ENCODE data around the gene SERPIND1.

Gene SERPIND1

DNA sequence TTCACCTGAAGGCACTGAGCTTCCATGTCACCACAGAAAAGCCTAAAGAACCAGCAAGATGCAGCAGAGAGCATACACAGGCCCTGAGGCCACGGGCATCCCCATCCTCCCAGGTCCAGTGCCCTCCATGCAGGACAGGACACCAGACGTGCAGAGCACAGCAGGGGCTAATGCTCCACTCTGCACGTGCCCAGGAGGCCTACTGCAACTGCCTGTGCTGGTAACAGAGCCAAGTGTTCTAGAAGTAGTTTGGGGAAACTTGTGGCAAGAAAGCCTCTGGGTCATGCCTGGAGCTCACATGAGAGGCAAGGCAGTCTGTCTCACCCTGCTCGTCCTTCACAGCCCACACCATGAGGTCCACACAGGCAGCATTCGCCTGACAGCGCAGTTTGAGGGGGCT is 30.7 kb downstream of the SERPIND1 start:
- peaks cover 12% of the 10 kb centered on the region for H3K36me3 ChIP-seq (ENCODE audit: control insufficient read depth, insufficient read depth, low read length)
- no peaks in the 10 kb centered on the region for H3K4me1 ChIP-seq (ENCODE audit: control insufficient read depth, insufficient read depth, low read length)
- no peak overlapping the region for H3K4me3 ChIP-seq (ENCODE audit: low read length)
- H3K27me3 ChIP-seq (ENCODE audit: control insufficient read depth, insufficient read depth, low read length), result no peaks in the 10 kb centered on the region
- no peak overlapping the region for H3K9ac ChIP-seq (ENCODE audit: low read length)
- no peaks in the 10 kb centered on the region for H3K9me3 ChIP-seq (ENCODE audit: control insufficient read depth, low read length)

DNA sequence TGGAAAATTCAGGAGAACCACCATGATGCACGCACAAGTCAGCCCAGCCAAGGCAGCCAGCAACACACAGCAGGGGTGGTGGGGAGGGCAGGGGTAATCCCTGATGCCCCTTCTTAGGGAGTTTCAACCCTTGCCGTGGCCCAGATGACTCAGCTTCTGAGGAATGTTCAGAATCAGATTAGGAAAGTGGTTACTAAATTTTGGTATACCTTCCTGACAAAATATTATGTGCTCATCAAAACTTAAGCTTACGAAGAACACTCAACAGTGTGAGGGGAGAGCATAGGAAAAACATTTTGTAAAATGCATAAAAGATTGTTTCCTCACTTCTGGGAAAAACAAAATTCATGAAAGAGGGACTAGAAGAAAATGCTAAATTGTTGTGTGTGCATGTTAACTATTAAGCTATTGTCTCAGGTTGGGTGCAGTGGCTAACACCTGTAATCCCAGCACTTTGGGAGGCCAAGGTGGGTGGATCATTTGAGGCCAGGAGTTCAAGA is 32.1 kb downstream of the SERPIND1 start:
- H3K4me3 ChIP-seq (ENCODE audit: low read length), result no peak overlapping the region
- no peaks in the 10 kb centered on the region for H3K4me1 ChIP-seq (ENCODE audit: control insufficient read depth, insufficient read depth, low read length)
- no peaks in the 10 kb centered on the region for H3K27me3 ChIP-seq (ENCODE audit: control insufficient read depth, insufficient read depth, low read length)
- no peaks in the 10 kb centered on the region for H3K9me3 ChIP-seq (ENCODE audit: control insufficient read depth, low read length)
- H3K36me3 ChIP-seq (ENCODE audit: control insufficient read depth, insufficient read depth, low read length), result peaks cover 12% of the 10 kb centered on the region
- H3K9ac ChIP-seq (ENCODE audit: low read length), result no peak overlapping the region

DNA sequence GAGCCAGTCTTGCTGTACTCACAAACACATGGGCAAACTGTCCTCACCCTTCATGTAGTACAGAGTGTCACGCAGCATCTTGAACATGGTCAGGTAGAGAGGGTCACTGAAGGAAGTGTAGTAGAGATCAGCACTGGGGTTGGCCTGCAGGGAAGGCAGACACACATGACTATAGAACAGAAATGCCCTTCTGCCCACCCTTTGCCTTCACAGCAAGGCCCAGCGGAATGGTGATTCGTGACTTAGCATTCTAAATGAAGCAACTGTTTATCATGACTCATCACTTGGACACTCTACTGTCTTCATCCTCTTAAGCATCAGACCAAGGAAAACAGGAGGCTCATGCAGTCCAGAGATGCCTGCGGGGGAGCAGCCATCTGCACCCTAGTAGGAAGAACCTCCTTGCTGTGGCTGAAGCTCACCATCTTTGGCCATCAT is 33.4 kb downstream of the SERPIND1 start:
- Histone ChIP-seq H3K27me3 (ENCODE audit: control insufficient read depth, insufficient read depth, low read length) (no peaks in the 10 kb centered on the region), H3K4me3 (ENCODE audit: low read length) (no peak overlapping the region), H3K36me3 (ENCODE audit: control insufficient read depth, insufficient read depth, low read length) (peaks cover 12% of the 10 kb centered on the region), H3K9me3 (ENCODE audit: control insufficient read depth, low read length) (no peaks in the 10 kb centered on the region), H3K4me1 (ENCODE audit: control insufficient read depth, insufficient read depth, low read length) (no peaks in the 10 kb centered on the region), H3K9ac (ENCODE audit: low read length) (no peak overlapping the region)

DNA sequence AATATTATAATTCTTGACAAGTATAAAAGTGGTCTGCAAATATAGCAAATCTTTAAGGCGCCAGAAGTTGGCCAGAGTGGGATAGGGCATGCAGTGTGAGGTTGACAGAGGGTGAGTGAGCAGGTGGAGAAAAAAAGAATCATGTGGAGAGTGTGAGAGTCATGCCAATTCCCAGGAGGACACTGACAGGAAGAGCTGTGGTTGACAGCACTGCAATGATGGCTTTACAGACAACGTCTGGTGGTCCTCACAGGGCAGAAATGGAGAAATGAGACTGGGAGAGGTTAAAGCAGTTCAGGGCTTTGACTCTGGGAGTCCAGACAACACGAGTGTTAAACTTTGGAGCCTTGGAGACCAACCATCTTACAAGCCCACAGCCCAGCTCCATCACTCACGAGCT is 34.9 kb downstream of the SERPIND1 start:
- H3K27me3 ChIP-seq (ENCODE audit: control insufficient read depth, insufficient read depth, low read length), result no peaks in the 10 kb centered on the region
- no peaks in the 10 kb centered on the region for H3K4me1 ChIP-seq (ENCODE audit: control insufficient read depth, insufficient read depth, low read length)
- H3K9ac ChIP-seq (ENCODE audit: low read length), result no peak overlapping the region
- peaks cover 7% of the 10 kb centered on the region for H3K36me3 ChIP-seq (ENCODE audit: control insufficient read depth, insufficient read depth, low read length)
- H3K4me3 ChIP-seq (ENCODE audit: low read length), result no peak overlapping the region
- no peaks in the 10 kb centered on the region for H3K9me3 ChIP-seq (ENCODE audit: control insufficient read depth, low read length)

DNA sequence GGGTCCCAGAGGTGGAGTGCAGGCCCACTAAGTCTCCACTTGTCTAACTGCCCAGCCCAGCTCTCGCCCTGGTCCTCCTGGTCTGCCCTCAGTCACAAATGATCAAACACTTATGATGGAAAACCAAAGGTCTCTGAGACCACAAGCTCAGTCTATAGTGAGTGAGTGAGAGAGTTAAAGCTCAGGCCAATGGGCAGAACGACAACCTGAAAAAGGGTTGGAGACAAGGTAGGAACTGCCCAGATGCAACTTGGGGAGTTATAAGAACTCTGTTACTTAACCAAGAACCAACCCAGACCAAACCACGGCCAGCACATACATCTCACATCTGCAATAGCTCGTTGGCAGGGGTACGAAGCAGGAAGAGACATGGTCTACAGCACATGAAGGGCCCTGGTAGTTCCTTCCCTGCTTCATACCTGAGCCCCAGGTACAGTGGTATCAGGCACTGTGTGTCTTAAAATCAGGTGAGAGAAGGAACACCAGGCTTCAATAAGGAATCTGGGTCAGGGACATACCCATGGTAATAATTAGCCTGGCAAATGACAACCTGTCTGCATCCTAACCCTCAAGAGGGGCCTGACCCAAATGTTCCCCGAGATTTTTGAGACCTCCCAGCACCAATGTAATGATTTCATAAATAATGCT is 35.7 kb downstream of the SERPIND1 start:
- no peaks in the 10 kb centered on the region for H3K4me1 ChIP-seq (ENCODE audit: control insufficient read depth, insufficient read depth, low read length)
- H3K9ac ChIP-seq (ENCODE audit: low read length), result no peak overlapping the region
- no peaks in the 10 kb centered on the region for H3K9me3 ChIP-seq (ENCODE audit: control insufficient read depth, low read length)
- no peak overlapping the region for H3K4me3 ChIP-seq (ENCODE audit: low read length)
- H3K36me3 ChIP-seq (ENCODE audit: control insufficient read depth, insufficient read depth, low read length), result peaks cover 2% of the 10 kb centered on the region
- H3K27me3 ChIP-seq (ENCODE audit: control insufficient read depth, insufficient read depth, low read length), result no peaks in the 10 kb centered on the region

DNA sequence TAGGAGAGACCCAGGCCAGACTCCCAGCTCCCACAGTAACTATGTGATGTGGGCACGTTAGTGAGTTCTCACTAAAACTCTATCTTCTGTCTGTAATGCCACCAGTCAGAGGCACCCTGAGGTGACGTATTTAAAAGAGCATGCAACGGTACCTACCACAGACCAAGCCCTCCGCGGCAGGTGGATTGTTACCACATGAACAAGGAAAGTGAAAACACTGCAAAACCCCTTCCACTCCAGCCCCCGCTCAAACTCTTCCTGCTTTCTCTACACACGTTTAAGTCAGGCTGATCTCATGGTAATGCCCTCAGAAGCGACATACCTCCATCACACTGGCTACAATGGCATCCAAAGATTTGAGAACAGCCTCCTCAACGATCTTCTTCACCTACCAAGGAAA is 36.7 kb downstream of the SERPIND1 start:
- no peak overlapping the region for H3K9ac ChIP-seq (ENCODE audit: low read length)
- no peaks in the 10 kb centered on the region for H3K27me3 ChIP-seq (ENCODE audit: control insufficient read depth, insufficient read depth, low read length)
- H3K4me1 ChIP-seq (ENCODE audit: control insufficient read depth, insufficient read depth, low read length), result no peaks in the 10 kb centered on the region
- H3K4me3 ChIP-seq (ENCODE audit: low read length), result no peak overlapping the region
- no peaks in the 10 kb centered on the region for H3K9me3 ChIP-seq (ENCODE audit: control insufficient read depth, low read length)
- H3K36me3 ChIP-seq (ENCODE audit: control insufficient read depth, insufficient read depth, low read length), result no peaks in the 10 kb centered on the region

DNA sequence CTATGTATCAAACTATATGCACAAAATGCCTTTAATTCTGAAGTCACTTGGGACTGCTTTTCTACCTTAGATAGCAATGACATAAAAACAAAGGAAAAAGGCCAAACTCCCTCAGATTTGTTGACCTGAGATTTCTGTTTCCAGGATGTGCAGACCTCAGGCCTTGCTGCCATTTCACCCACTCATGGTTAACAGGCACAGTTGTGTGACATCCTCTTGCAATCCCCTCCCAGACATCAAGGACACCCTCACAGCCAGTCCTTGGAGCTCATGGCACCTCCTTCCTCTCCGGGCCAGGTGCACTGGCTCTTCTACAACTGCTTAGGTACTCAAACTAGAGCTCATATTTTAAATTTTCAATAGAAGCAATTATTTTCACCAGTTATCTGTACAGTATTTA is 37.3 kb downstream of the SERPIND1 start:
- no peaks in the 10 kb centered on the region for H3K27me3 ChIP-seq (ENCODE audit: control insufficient read depth, insufficient read depth, low read length)
- H3K9ac ChIP-seq (ENCODE audit: low read length), result no peak overlapping the region
- H3K36me3 ChIP-seq (ENCODE audit: control insufficient read depth, insufficient read depth, low read length), result no peaks in the 10 kb centered on the region
- H3K4me3 ChIP-seq (ENCODE audit: low read length), result no peak overlapping the region
- no peaks in the 10 kb centered on the region for H3K9me3 ChIP-seq (ENCODE audit: control insufficient read depth, low read length)
- H3K4me1 ChIP-seq (ENCODE audit: control insufficient read depth, insufficient read depth, low read length), result no peaks in the 10 kb centered on the region

DNA sequence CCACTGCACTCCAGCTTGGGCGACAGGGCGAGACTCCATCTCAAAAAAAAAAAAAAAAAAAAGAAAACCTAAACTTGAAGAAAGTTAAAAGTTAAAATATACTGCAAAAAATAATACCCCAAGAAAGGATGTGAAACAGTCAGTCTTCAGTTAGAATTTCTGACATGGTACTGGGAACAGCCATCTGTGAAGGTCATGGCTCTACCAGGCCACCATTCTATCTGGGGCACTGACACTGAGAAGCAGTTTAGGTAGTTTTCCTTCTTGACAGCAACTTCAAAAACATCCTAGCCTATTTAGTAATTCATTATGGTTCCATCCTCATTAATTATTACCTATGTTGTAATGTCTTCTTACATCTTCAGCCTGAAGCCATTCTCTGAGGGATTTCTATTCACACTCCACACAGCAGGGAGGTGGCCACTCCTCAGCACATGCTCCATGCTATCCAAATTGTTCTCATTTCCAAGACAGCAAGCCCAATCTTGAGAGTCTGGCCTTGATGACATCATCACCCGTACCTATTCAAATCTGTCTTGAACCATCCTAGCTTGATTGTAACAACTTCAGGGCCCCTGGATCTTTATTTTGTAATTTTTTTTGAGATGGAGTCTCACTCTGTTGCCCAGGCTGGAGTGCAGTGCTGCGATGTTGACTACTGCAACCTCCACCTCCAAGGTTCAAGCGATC is 38.2 kb downstream of the SERPIND1 start:
- Histone ChIP-seq H3K4me1 (ENCODE audit: control insufficient read depth, insufficient read depth, low read length) (no peaks in the 10 kb centered on the region), H3K27me3 (ENCODE audit: control insufficient read depth, insufficient read depth, low read length) (no peaks in the 10 kb centered on the region), H3K9ac (ENCODE audit: low read length) (no peak overlapping the region), H3K9me3 (ENCODE audit: control insufficient read depth, low read length) (no peaks in the 10 kb centered on the region), H3K4me3 (ENCODE audit: low read length) (no peak overlapping the region), H3K36me3 (ENCODE audit: control insufficient read depth, insufficient read depth, low read length) (no peaks in the 10 kb centered on the region)

DNA sequence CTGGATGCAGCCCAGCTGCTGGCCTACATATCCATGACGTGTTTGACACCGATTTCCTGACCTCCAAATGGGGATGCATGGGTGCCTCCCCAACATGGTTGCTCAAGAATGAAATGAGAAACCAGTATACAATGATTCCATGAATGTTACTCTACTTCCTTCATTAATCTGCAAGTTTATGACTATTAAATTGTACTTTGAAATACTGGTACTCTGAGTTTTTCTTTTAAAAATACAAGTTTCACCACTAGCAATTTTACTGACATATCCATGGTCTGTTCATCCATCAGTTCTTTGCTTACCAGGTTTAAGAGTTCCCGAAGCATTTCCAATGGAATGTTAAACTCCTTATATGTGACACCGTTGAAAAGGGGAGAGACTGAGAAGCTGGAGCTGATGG is 39.1 kb downstream of the SERPIND1 start:
- Histone ChIP-seq H3K36me3 (ENCODE audit: control insufficient read depth, insufficient read depth, low read length) (no peaks in the 10 kb centered on the region), H3K4me3 (ENCODE audit: low read length) (no peak overlapping the region), H3K9ac (ENCODE audit: low read length) (no peak overlapping the region), H3K27me3 (ENCODE audit: control insufficient read depth, insufficient read depth, low read length) (no peaks in the 10 kb centered on the region), H3K9me3 (ENCODE audit: control insufficient read depth, low read length) (no peaks in the 10 kb centered on the region), H3K4me1 (ENCODE audit: control insufficient read depth, insufficient read depth, low read length) (no peaks in the 10 kb centered on the region)

DNA sequence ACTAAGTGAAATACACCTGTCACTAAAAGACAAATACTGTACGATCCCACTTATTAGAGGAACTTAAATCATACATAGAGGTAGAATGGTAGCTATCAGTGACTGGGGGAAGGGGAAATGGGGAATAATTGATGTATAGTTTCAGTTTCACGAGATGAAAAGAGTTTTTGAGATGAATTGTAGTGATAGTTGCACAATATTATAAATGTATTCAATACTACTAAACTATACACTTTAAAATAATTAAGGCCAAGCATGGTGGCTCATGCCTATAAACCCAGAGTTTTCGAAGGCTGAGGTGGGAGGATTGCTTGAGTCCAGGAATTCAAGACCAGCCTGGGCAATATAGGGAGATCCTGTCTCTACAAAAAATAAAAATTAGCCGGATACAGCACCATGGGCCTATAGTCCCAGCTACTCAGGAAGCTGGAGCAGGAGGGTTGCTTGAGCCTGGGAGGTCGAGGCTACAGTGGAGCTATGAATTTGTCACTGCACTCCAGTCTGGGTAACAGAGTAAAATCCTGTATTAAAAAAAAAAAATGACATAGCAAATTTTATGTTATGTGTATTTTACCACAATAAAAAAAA is 40.4 kb downstream of the SERPIND1 start:
- Histone ChIP-seq H3K36me3 (ENCODE audit: control insufficient read depth, insufficient read depth, low read length) (no peaks in the 10 kb centered on the region), H3K27me3 (ENCODE audit: control insufficient read depth, insufficient read depth, low read length) (no peaks in the 10 kb centered on the region), H3K4me1 (ENCODE audit: control insufficient read depth, insufficient read depth, low read length) (no peaks in the 10 kb centered on the region), H3K4me3 (ENCODE audit: low read length) (no peak overlapping the region), H3K9ac (ENCODE audit: low read length) (no peak overlapping the region), H3K9me3 (ENCODE audit: control insufficient read depth, low read length) (no peaks in the 10 kb centered on the region)

DNA sequence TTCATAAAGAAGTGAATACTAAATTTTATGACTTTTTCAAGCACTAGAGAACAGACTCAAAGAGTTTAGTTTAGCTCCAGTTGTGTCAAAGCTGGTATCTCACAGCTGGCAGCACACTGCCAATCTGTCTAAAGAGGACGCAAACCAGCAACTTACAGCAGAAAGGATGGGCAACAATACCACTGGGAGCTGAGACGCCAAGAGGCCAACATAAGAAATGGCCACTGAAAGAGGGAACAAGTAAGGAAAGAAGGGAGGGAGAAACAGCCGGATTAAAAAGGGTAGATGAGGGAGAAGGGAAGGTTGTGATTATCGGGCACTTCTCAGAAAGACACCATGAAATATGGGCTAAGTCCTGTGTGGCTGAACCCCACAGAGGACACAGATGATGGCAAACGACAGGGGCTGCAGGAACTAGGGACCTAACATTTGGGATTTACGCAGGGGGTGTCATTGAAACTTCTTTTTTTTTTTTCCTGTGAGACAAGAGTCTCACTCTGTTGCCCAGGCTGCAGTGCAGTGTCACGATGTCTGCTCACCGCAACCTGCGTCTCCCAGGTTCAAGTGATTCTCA is 41.7 kb downstream of the SERPIND1 start:
- Histone ChIP-seq H3K4me1 (ENCODE audit: control insufficient read depth, insufficient read depth, low read length) (no peaks in the 10 kb centered on the region), H3K4me3 (ENCODE audit: low read length) (no peak overlapping the region), H3K9ac (ENCODE audit: low read length) (no peak overlapping the region), H3K9me3 (ENCODE audit: control insufficient read depth, low read length) (no peaks in the 10 kb centered on the region), H3K27me3 (ENCODE audit: control insufficient read depth, insufficient read depth, low read length) (no peaks in the 10 kb centered on the region), H3K36me3 (ENCODE audit: control insufficient read depth, insufficient read depth, low read length) (no peaks in the 10 kb centered on the region)

DNA sequence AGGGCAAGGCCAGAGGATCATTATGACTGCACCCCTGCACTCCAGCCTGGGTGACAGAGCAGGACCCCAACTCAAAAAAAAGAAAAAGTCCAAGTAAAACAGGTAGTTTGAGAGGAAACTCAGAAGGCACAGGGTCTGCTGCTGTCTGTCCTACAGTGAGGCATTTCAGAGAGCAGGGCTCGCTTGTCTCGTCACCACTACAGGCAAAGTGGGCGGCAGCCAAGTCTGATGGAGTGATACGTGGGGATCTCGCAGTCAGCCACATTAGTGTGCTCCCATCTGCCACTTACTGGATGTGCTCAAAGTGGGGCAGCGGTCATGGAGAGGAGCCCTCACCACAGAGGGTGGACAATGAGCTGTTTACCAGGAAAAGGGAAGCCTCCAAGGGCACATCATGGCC is 42.6 kb downstream of the SERPIND1 start:
- H3K36me3 ChIP-seq (ENCODE audit: control insufficient read depth, insufficient read depth, low read length), result no peaks in the 10 kb centered on the region
- no peak overlapping the region for H3K4me3 ChIP-seq (ENCODE audit: low read length)
- H3K27me3 ChIP-seq (ENCODE audit: control insufficient read depth, insufficient read depth, low read length), result no peaks in the 10 kb centered on the region
- no peak overlapping the region for H3K9ac ChIP-seq (ENCODE audit: low read length)
- no peaks in the 10 kb centered on the region for H3K4me1 ChIP-seq (ENCODE audit: control insufficient read depth, insufficient read depth, low read length)
- H3K9me3 ChIP-seq (ENCODE audit: control insufficient read depth, low read length), result no peaks in the 10 kb centered on the region
